GM10266 (cell line): Measurements from ENCODE around the gene ENG.

Experiments used
- DNase-seq: peaks from one replicate; pipeline ENCODE4 v3.0.0; 2012; ENCODE audit errors: extremely low spot score
- TF ChIP-seq, protein P1 (sequence below): IDR thresholded peaks from 2 replicates; pipeline ENCODE4 v1.5.1; 2012; ENCODE audit warnings: mild to moderate bottlenecking, low read depth; ENCODE audit not compliant: control insufficient read depth, insufficient read depth; ENCODE audit errors: missing control alignments

The ENG gene

DNA sequence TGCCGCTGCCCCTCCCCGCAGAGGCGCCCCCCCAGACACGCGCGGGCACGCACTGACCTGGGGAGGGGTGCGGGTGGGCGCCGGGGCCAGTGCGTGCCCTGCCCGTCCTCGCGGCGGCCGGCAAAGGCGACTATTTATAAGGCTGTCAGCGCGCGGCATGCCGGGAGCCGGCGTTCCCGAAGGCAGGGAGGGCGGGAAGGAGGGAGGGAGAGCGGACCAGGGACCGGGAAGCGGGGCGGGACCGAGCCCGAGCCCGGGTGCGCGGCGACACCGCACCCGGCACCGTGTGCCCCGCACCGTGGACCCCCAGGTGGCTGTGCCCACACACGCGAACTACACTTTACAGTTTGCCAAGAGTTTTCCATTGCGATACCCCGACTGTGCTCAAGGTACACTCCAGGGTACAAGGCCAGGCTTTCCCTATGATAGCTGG, 23.1 kb upstream of the ENG start, which contains the start of gene AK1:
Gene AK1, minus strand, starts transcription at position 110 of the 433 bp plus-strand sequence. CDS start 3,058 bp downstream, outside the sequence.
- TF ChIP-seq, protein P1, sequence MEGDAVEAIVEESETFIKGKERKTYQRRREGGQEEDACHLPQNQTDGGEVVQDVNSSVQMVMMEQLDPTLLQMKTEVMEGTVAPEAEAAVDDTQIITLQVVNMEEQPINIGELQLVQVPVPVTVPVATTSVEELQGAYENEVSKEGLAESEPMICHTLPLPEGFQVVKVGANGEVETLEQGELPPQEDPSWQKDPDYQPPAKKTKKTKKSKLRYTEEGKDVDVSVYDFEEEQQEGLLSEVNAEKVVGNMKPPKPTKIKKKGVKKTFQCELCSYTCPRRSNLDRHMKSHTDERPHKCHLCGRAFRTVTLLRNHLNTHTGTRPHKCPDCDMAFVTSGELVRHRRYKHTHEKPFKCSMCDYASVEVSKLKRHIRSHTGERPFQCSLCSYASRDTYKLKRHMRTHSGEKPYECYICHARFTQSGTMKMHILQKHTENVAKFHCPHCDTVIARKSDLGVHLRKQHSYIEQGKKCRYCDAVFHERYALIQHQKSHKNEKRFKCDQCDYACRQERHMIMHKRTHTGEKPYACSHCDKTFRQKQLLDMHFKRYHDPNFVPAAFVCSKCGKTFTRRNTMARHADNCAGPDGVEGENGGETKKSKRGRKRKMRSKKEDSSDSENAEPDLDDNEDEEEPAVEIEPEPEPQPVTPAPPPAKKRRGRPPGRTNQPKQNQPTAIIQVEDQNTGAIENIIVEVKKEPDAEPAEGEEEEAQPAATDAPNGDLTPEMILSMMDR: no peak
- DNase-seq: no peak

DNA sequence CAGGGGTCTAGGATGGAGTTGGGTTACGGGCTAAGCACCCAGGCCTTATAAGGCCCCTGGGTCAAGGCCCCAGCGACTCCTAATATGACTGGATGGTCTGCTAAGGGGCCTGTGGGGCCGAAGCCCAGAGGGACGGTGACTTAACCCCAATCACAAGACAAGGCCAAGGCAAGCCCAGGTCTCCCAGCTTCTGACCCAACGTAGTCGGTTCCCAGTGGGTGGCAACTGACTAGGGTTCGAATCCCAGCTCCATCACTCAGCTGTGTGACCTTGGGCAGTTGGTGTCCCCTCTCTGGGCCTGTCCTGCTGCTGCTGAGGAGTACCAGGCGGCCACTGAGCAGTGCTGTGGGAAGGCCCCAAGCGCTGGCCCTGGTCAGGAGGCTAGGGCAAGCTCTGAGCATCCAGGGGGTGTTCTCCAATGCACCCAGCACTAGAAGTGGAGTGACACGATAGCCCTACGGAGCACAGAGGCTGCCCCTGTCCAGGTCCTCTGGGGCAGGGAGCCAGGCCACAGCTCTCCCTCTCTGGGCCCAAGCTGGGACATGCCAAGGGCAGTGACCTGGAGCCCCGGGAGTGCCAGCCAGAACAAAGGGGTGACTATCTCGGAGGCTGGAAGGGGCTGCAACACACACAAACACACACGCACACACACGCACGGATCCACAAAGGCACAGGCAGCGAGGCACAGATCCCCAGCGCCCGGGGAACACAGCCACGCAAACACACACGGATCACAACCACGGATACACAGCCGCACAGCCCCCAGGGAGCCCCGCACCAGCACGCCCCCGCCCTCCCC, 22.5 kb upstream of the ENG start:
- TF ChIP-seq, protein P1: no peak
- DNase-seq: no peak

DNA sequence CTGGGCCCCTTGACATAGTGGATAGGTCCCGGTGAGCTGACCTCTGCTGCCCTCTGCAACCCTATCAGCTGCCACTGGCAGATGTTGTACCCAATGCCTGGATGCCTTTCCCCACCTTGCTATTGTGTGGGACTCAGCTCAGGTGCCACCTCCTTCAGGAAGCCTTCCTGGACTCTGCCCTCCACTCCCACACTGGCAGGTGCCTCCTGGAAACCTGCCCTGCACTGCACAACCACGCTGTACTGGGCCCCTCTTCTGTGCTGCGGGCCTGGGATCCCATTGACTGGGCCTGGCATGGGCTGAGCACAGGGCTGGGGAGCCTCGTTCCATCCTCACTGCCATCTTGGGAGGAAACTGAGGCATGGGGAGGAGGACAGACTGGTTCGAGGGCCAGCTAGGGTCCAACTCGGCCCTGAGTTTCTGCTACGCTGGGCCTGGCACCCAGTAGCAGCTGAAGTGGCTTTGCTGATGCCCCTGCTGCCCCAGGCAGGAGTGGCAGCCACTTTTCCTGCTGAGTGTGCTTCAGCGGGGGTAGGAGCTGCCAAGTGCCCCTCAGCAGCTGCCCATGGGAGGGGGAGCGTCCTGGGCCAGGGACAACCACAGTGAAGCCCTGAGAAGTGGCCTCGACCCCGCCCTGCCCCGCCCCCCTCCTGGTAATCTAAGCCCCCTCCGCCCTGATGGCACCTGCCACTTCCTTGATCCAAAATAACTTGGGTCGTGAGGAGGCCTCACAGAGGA, 21.7 kb upstream of the ENG start:
- TF ChIP-seq, protein P1: no peak
- DNase-seq: no peak

DNA sequence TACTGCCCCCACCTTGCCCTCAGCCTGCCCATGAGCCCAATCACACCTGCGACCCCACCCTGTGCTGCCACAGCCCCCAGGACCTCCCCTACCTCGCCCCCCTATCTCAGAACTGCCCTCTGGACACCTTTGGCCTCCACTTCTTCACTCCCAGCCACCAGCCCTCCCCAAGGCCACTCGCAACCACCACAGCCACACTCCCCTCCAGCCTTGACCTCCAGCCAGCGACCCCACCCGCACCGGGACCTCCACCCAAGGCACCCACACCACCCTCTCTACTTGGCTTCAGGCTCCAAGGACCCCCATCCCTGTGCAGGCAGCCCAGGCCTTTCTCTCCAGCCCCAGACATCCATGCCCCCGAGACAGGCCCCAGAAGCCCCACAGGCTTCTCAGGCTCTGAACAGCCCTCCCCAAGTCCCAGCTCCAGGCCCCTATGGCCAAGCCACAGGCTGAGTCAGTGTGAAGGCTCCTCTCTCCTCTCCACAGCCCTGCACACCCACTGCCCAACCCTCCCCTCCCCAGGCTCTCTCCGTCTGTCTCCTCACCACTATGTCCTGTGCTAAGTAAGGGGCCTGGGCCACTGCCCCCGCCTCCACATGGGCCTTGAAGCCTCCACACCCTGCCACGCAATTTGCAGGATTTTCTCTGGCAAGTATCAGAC, 21.0 kb upstream of the ENG start:
- TF ChIP-seq, protein P1: no peak
- DNase-seq: no peak

DNA sequence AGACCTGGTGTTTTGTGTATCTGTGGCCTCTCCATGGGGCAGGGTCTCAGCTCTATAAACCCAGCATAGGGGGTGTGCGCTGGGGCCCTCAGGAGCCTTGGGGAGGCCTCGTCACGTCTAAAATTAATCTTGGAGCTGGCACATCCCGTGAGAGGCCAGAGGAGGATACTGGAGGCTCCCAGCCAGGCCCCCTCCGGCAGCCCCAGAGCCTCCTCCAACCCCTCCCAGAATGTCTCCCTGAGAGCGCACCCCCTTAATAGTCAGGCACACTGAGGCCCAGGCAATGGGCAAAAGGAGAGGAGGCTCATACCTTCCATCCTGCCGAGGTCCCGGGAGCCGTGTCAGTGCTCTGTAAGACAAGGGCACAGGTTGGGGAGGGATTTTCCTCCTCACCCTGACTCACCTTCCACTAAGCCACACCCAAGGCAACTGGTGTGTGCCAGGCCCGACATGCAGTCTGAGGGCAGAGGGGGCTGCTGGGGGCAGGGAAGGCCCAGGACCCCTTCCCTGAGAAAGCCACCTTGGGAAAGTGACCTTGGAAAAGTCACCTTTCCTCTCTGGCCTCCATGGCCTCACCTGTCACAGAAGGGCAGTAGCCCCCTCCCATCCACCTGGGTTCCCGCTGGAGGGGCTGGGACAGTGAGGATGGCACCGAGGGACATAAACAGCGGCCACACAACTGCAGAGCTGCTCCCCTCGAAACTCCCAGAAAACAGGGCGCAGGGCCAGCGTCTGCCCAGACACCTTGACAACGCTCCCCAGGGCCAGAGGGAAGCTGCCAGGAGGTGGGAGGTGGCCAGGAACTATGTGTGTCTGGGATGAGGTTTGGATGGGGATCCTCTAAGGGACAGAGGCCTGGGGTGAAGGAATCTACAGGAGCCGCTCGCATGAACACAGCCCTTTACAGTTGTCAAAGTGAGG, 20.1 kb upstream of the ENG start:
- TF ChIP-seq, protein P1: no peak
- no peak for DNase-seq

DNA sequence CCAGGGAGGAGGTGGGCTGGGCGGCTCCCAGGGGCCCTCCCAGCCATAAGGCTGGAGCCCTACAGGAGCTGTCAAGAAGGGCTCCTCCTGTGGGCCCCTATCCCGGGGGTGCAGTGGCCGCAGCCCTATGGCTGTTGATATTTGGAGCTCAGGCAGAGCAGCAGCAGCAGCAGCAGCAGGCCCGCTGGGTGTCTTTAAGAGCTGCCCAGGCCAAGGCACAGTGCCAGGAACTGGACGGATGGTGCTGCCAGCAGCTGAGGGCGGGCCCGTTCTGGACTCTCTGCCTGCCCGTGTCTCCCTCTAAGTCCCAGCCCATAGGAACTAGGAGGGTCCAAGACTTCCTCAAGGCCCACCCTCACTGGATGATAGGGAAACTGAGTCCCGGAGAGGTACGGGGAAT, 19.4 kb upstream of the ENG start:
- TF ChIP-seq, protein P1: no peak
- DNase-seq: no peak
